Measurements from ENCODE around the gene CROCC2.

GRCh38 chr2:241011296-241011600, 105.1 kb downstream of the CROCC2 start:
- TF ChIP-seq POLR2A (IDR thresholded peaks at IDR 0.05) (no peak), POLR2AphosphoS5 (IDR thresholded peaks at IDR 0.05; ENCODE audit: insufficient read depth in 1 of 2, low read depth in 1 of 2) (no peak), CTCF (IDR thresholded peaks at IDR 0.05) (no peak)
